ENCODE measurements around the gene TMEM207.
"Not testable (repeated sequence)": the region's sequence is repeated elsewhere in the genome, so short reads cannot be mapped to it uniquely, and the experiment has no call there.

Gene TMEM207

GRCh38 chr3:190449801-190450200, at the start of gene TMEM207:
Gene TMEM207, minus strand, starts transcription at chr3:190449901. Its CDS starts 92 bp downstream, at chr3:190449809.
- no peak for DNase-seq (ENCODE audit: low read depth, low spot score)

GRCh38 chr3:190499122-190499521, 49.4 kb upstream of the TMEM207 start:
- DNase-seq (ENCODE audit: low read depth, low spot score), result no peak

- no peak for DNase-seq (ENCODE audit: low read depth, low spot score)
Observed at GRCh38 chr3:190498293-190498692, 48.6 kb upstream of the TMEM207 start.

DNA sequence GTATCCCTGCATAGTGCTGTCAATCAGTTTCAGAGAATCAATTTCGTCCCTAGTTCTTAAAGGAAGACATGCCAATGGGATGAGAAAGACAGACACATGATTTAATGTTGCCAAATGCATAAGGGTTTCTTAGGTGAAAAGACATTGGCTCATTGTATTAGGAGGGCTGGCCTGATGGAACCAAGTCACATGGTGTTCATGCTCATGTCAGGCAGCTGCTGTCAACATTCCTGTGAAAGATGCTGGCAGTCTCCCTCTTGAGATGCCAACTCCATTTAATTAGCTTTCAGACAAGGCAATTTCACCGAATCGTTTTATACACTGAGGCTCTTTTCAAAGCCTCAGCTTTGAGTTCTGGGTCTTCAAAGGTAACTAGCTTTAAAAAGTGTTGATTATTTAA, 48.1 kb upstream of the TMEM207 start:
- no peak for DNase-seq (ENCODE audit: low read depth, low spot score)

DNA sequence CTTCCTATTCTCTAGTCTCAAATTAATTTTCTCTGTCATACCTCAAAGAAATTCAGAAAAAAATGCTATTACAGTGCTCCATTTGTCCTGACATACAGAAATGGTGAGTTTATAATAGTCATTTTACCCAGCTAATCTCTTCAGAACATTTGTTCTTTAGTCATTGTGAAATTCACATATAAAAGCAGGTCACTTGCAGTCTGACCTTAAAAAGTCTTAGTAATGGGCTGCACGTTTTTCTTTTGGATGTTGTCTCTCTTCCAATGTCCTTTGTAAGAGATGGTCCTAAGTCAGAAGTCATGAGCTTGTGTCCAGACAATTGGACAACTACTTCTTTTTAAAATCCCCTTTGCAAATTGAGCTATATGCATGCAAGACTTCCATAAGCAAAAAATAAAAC, 47.2 kb upstream of the TMEM207 start:
- no peak for DNase-seq (ENCODE audit: low read depth, low spot score)

DNA sequence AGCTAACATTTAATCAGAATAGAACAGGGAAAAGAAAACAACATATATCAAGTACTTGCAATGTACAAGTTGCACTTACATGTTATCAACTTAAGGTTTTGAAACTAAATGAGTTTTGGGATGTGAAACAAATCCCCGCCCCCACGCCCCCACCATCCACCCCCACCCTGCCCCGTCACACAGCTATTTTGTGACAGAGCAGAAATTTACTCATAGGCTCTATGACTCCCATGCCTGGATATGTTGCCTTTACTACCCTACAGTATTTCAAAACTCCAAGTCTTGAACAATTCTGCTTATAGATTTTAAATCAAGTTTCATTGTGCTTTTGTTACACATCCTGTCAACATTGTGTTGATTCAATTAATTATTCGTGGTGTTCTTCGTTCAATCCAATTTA, 46.1 kb upstream of the TMEM207 start:
- DNase-seq (ENCODE audit: low read depth, low spot score), result no peak

GRCh38 chr3:190495354-190495753, 45.7 kb upstream of the TMEM207 start:
- no peak for DNase-seq (ENCODE audit: low read depth, low spot score)

DNA sequence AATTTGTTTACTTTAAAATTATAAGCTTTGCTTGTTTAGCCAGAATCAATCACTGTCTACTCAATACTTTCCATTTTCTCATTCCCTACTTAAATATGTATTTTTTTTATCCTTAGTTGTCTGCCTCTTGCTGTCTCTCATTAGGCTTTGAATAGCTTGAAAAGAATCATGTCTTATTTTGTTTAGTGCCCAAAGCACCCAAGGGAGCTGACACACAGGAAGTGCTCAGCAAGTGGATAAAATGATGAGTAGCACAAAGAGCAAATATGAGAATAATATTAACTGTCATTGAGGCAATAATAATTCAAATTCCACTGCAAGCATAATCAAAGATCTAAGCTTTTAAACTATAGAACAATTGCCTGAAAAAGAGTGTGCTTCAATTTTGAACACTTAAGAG, 45.2 kb upstream of the TMEM207 start:
- DNase-seq (ENCODE audit: low read depth, low spot score), result no peak

GRCh38 chr3:190492966-190493365, 43.3 kb upstream of the TMEM207 start:
- peak; percentile 43 for DNase-seq (ENCODE audit: low read depth, low spot score)

DNA sequence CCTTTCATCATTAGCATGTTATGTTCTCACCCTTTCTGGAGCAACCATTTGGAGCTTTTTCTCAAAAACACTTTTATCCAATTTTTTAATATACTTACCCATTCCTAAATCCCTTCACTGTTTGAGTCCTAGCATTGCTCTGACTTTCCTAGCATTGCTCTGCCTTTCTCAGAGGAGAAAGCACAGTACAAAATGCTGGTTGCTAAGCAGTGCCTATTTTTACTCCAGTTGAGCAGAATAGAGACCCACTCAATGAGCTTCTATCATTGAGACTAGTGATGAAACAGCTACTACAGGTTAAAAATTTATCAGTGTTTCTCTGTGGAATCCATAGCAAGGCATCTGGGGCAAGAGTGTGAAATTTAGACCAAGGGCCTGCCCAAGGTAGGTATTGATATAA, 42.4 kb upstream of the TMEM207 start:
- DNase-seq (ENCODE audit: low read depth, low spot score), result no peak

- no peak for DNase-seq (ENCODE audit: low read depth, low spot score)
Observed at GRCh38 chr3:190491533-190492054, 41.9 kb upstream of the TMEM207 start.

DNA sequence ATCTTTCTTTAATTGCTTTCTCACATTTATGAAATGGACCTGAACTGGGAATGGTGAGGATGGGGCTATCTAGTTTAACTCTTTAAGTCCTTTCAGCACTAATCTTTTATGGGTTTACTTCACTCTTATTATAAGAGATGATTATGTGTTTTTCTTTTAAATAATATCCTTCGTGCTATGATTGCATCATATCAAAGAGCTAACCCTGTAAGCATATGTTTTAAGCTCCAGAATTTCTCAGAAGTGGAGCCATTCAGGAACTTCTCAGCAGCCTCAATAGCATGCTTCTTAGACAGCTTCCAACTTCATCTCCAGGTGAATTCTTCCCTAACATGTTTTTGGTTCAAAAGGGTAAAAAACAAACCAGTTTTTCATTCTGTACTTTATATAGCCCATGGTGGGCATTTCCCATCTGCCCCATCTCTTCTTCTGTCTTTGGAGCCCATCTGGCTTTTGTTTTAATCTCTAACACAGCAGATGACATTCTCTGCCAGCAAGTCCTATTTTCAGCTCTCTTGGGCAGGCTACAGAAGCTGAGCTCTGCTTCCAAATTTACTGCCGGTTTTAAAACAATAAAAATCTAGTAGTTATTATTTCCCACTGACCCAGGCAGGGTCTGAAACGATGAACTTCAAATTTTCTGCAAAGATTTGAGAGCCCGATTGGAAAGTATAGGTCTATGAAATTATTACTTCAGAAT, 37.4 kb upstream of the TMEM207 start:
- no peak for DNase-seq (ENCODE audit: low read depth, low spot score)

GRCh38 chr3:190486533-190486864, 36.8 kb upstream of the TMEM207 start:
- DNase-seq (ENCODE audit: low read depth, low spot score), result no peak

DNA sequence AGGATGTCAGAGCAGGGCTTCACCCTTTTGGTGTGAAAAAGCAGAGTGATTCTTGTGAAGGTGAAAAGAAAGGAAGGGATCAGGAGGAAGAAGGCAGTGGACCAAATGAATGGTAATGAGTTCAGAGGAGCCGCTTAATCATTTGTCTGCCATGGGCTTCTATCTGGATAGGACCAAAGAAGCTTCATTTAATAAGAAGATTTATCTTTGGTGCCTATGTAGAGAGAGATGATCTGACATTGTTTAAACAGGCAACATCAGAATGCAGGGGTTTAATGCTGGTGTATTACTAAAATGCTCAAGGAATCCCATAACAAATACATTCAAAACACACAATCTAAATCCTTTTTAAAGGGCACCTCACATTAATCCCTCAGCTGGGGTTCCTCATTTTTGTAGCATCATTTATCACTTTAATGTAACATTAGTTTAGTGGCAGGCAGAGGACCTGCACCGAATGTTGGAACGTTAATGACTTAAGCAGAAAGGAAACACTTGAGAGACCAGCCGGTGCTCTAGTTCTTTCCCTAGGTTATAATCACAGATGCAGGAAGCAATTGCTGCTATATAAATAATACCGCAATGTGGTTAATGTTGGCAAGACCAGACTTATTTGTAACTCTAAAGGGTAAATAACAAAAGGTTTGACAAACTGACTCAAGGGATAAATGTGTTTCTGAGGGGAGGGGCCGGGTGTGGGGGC, 36.3 kb upstream of the TMEM207 start:
- DNase-seq (ENCODE audit: low read depth, low spot score), result no peak

GRCh38 chr3:190481779-190482178, 32.1 kb upstream of the TMEM207 start:
- no peak for DNase-seq (ENCODE audit: low read depth, low spot score)

DNA sequence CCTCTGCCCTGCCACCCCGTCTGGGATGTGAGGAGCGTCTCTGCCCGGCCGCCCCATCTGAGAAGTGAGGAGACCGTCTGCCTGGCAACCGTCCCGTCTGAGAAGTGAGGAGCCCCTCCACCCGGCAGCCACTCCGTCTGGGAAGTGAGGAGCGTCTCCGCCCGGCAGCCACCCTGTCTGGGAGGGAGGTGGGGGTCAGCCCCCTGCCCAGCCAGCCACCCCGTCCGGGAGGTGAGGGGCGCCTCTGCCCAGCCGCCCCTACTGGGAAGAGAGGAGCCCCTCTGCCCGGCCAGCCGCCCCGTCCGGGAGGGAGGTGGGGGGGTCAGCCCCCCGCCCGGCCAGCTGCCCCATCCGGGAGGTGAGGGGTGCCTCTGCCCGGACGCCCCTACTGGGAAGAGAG, 23.6 kb upstream of the TMEM207 start:
- not testable (repeated sequence) for DNase-seq (ENCODE audit: low read depth, low spot score)

DNA sequence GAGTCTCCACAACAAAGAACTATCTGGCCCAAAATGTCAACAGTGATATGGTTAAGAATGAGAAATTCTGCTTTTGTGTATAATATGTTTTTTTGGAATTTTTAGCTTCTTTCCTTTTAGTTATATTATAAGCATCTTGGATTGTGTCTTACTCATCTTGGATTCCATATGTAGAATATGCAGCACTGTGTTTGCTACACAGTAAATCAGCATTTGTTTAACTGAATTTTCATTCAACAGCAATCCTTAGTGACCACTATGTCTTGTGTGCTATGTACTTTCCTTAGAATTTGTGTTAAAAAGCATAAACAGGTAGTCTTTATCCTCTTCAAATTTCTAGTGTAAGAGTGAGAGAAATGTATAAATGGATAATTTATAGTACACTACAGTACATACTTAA, 18.2 kb upstream of the TMEM207 start:
- DNase-seq (ENCODE audit: low read depth, low spot score), result no peak

DNA sequence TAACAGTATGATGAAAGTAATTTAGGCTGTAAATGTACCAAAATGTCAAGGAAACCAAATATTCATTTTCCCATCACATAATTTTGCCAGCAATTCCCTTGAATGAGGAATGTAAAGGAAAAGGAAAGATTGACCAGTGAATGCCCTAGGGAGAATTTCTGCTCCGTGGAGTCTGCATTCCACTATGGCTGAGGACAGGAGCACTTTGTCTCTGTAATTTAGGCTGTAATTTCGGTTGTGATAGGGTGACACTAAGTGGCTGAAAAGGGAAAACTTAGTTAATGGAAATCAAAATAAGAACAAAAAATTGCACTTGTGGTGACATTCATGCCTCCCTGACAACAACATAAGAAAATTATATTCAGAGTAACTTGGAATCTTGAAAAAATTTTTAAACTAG, 8.3 kb upstream of the TMEM207 start:
- no peak for DNase-seq (ENCODE audit: low read depth, low spot score)

GRCh38 chr3:190456770-190457169, 7.1 kb upstream of the TMEM207 start:
- no peak for DNase-seq (ENCODE audit: low read depth, low spot score)

GRCh38 chr3:190455828-190456227, 6.1 kb upstream of the TMEM207 start:
- no peak for DNase-seq (ENCODE audit: low read depth, low spot score)

- DNase-seq (ENCODE audit: low read depth, low spot score), result no peak
Observed at GRCh38 chr3:190448256-190448655, 1.4 kb downstream of the TMEM207 start.

DNA sequence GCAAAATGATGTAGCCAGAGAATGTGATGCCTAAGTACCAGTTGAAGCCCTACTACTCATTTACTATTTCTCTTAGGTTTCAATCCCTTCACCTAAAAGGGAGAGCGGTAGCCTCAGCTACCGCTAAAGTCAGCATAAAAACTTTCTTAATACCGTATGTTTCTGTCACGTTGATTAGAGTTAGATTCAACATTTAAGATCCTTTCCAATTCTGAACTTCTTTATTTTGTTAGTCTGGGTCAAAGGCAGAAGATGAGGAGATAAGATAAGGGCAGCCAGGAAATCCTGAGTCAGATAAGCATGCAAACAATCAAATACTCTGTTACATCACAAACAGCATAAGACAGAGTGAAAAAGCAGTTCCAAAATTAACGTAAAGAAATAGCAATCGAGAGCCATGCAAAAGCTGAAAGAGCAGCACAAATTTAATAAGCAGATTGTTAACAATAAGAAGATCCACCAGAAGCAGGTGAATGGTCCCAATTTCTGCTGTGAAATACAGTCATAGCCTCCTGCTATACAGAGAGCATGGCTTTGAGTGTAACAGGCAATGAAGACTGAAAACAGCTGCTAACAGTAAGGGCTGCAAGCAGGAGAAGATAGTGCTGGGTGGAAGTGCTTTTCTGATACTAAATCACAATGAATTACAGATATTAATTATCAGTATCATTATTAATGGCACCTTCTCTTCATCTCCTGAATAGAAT, 3.0 kb downstream of the TMEM207 start:
- no peak for DNase-seq (ENCODE audit: low read depth, low spot score)

Data from ELF-1 (cell line).